ENCODE results near the gene KAZN.

The KAZN gene

GRCh38 chr1:15080328-15081007 lies 482.0 kb downstream of the KAZN start:
- Histone ChIP-seq H3K4me1 (ENCODE audit: low read length) (no peaks in the 10 kb centered on the region), H3K9me3 (replicated peaks; ENCODE audit: insufficient read depth, low read length) (no peaks in the 10 kb centered on the region), H3K4me3 (ENCODE audit: low read length) (no peak overlapping the region), H3K27me3 (replicated peaks; ENCODE audit: insufficient read depth, low read length) (no peaks in the 10 kb centered on the region), H3K27ac (ENCODE audit: low read length) (no peak overlapping the region), H3K79me2 (ENCODE audit: low read length) (no peaks in the 10 kb centered on the region), H2AFZ (ENCODE audit: low read length) (no peak overlapping the region), H4K20me1 (ENCODE audit: insufficient read depth, low read length) (no peaks in the 10 kb centered on the region), H3K9me2 (replicated peaks; ENCODE audit: insufficient read depth, low read length) (no peaks in the 10 kb centered on the region), H3F3A (ENCODE audit: insufficient read depth, low read length) (no peaks in the 10 kb centered on the region), H3K4me2 (ENCODE audit: low read depth, low read length) (no peak overlapping the region), H3K36me3 (replicated peaks; ENCODE audit: insufficient read depth, low read length) (no peaks in the 10 kb centered on the region), H3K9ac (ENCODE audit: low read length) (no peak overlapping the region)
- DNase-seq: no peak
- TF ChIP-seq CTCF (IDR thresholded peaks at IDR 0.05; ENCODE audit: low read length) (no peak), EZH2 (optimal IDR thresholded peaks at IDR 0.05; ENCODE audit: low read depth, low read length) (no peak), EZH2phosphoT487 (IDR thresholded peaks at IDR 0.05; ENCODE audit: low read length) (no peak)

GRCh38 chr1:15081102-15081501 lies 482.6 kb downstream of the KAZN start:
- Histone ChIP-seq H3K4me1 (ENCODE audit: low read length) (no peaks in the 10 kb centered on the region), H4K20me1 (ENCODE audit: insufficient read depth, low read length) (no peaks in the 10 kb centered on the region), H3F3A (ENCODE audit: insufficient read depth, low read length) (no peaks in the 10 kb centered on the region), H3K9ac (ENCODE audit: low read length) (no peak overlapping the region), H2AFZ (ENCODE audit: low read length) (no peak overlapping the region), H3K4me3 (ENCODE audit: low read length) (no peak overlapping the region), H3K27ac (ENCODE audit: low read length) (no peak overlapping the region), H3K36me3 (replicated peaks; ENCODE audit: insufficient read depth, low read length) (no peaks in the 10 kb centered on the region), H3K27me3 (replicated peaks; ENCODE audit: insufficient read depth, low read length) (no peaks in the 10 kb centered on the region), H3K79me2 (ENCODE audit: low read length) (no peaks in the 10 kb centered on the region), H3K9me2 (replicated peaks; ENCODE audit: insufficient read depth, low read length) (no peaks in the 10 kb centered on the region), H3K9me3 (replicated peaks; ENCODE audit: insufficient read depth, low read length) (no peaks in the 10 kb centered on the region), H3K4me2 (ENCODE audit: low read depth, low read length) (no peak overlapping the region)
- DNase-seq: no peak
- no peak for TF ChIP-seq CTCF (IDR thresholded peaks at IDR 0.05; ENCODE audit: low read length)

- Histone ChIP-seq H3K36me3 (replicated peaks; ENCODE audit: insufficient read depth, low read length) (no peaks in the 10 kb centered on the region), H3K9ac (ENCODE audit: low read length) (no peak overlapping the region), H3K9me3 (replicated peaks; ENCODE audit: insufficient read depth, low read length) (no peaks in the 10 kb centered on the region), H3K27me3 (replicated peaks; ENCODE audit: insufficient read depth, low read length) (no peaks in the 10 kb centered on the region), H3F3A (ENCODE audit: insufficient read depth, low read length) (no peaks in the 10 kb centered on the region), H3K4me3 (ENCODE audit: low read length) (no peak overlapping the region), H3K79me2 (ENCODE audit: low read length) (no peaks in the 10 kb centered on the region), H2AFZ (ENCODE audit: low read length) (no peak overlapping the region), H3K9me2 (replicated peaks; ENCODE audit: insufficient read depth, low read length) (no peaks in the 10 kb centered on the region), H3K27ac (ENCODE audit: low read length) (no peak overlapping the region), H3K4me1 (ENCODE audit: low read length) (no peaks in the 10 kb centered on the region), H4K20me1 (ENCODE audit: insufficient read depth, low read length) (no peaks in the 10 kb centered on the region), H3K4me2 (ENCODE audit: low read depth, low read length) (no peak overlapping the region)
- no peak for DNase-seq
- no peak for TF ChIP-seq EZH2phosphoT487 (IDR thresholded peaks at IDR 0.05; ENCODE audit: low read length)
- no peak for TF ChIP-seq EZH2 (optimal IDR thresholded peaks at IDR 0.05; ENCODE audit: low read depth, low read length)
- TF ChIP-seq CTCF (IDR thresholded peaks at IDR 0.05; ENCODE audit: low read length): no peak
These were observed 485.1 kb downstream of the KAZN start for GRCh38 chr1:15083578-15083977.

Measured in MM.1S (cell line).